ENCODE measurements around the gene TRIO.

- no peak for TF ChIP-seq TEAD4 (CRISPR knock-in tag; IDR thresholded peaks at IDR 0.05)
- TF ChIP-seq CBFB (CRISPR knock-in tag; IDR thresholded peaks at IDR 0.05; ENCODE audit: low read depth) = no peak
- no peak for TF ChIP-seq CTCF (IDR thresholded peaks at IDR 0.05)
- no peak for TF ChIP-seq USF2 (CRISPR knock-in tag; IDR thresholded peaks at IDR 0.05)
- no peak for TF ChIP-seq NR3C1 (CRISPR knock-in tag; conservative IDR thresholded peaks at IDR 0.05; ENCODE audit: low read depth)
- no peak for TF ChIP-seq E2F5 (CRISPR knock-in tag; IDR thresholded peaks at IDR 0.05)
- no peak for TF ChIP-seq FOXJ3 (CRISPR knock-in tag; IDR thresholded peaks at IDR 0.05; ENCODE audit: borderline replicate concordance)
- TF ChIP-seq CREM (CRISPR knock-in tag; IDR thresholded peaks at IDR 0.05) = no peak
- TF ChIP-seq FOXP4 (CRISPR knock-in tag; IDR thresholded peaks at IDR 0.05) = no peak
- no peak for TF ChIP-seq NR2C2 (CRISPR knock-in tag; IDR thresholded peaks at IDR 0.05)
- TF ChIP-seq CDX4 (CRISPR knock-in tag; IDR thresholded peaks at IDR 0.05; ENCODE audit: borderline replicate concordance) = no peak
Measured at GRCh38 chr5:14513266-14513665, 370.1 kb downstream of the TRIO start.
